SH-SY5Y (cell line): ENCODE measurements around the gene PTPRD.

ENCODE experiments used
- GATA2 ChIP-seq: IDR thresholded peaks from 2 replicates; pipeline ENCODE4 v1.6.1; 2011; ENCODE audit warnings: mild to moderate bottlenecking, low read depth, low read length
- GATA3 ChIP-seq: IDR thresholded peaks from 2 replicates; pipeline ENCODE4 v1.6.1; 2011; ENCODE audit warnings: low read depth, mild to moderate bottlenecking, low read length, moderate library complexity

GRCh38 chr9:10094563-10094962 lies 518.2 kb downstream of the PTPRD start:
- TF ChIP-seq GATA2, result no peak
- no peak for TF ChIP-seq GATA3
